DOHH2 (cell line): ENCODE results near the gene ZBTB7B.

Experiments
- H3F3A ChIP-seq: fragments of 200-600 bp; sonication (generic), shearing (Covaris generic); 2 replicates; pipeline ENCODE4 v1.6.0; 2016; ENCODE audit warnings: antibody characterized with exemption, mild to moderate bottlenecking; ENCODE audit not compliant: control insufficient read depth, insufficient read depth
- H3K27ac ChIP-seq: fragments of 200-600 bp; sonication (generic); 2 replicates; pipeline ENCODE4 v1.5.1; 2014; ENCODE audit warnings: low read depth, mild to moderate bottlenecking, low read length, moderate library complexity
- H3K27me3 ChIP-seq: fragments of 200-600 bp; sonication (generic); 2 replicates; pipeline ENCODE4 v1.6.1; 2014; ENCODE audit warnings: mild to moderate bottlenecking, low read length, mixed read lengths; ENCODE audit not compliant: control insufficient read depth
- H3K36me3 ChIP-seq: fragments of 200-600 bp; sonication (generic); 2 replicates; pipeline ENCODE4 v1.6.1; 2014; ENCODE audit warnings: mild to moderate bottlenecking, low read length, moderate library complexity, mixed read lengths; ENCODE audit not compliant: control insufficient read depth
- H3K4me1 ChIP-seq: fragments of 200-600 bp; sonication (generic); 2 replicates; pipeline ENCODE4 v1.6.1; 2014; ENCODE audit warnings: mild to moderate bottlenecking, low read length, mixed read lengths; ENCODE audit not compliant: control insufficient read depth
- H3K4me2 ChIP-seq: fragments of 200-600 bp; sonication (generic); 2 replicates; pipeline ENCODE4 v1.6.0; 2014; ENCODE audit warnings: mild to moderate bottlenecking, low read length, moderate library complexity
- H3K4me3 ChIP-seq: fragments of 200-600 bp; sonication (generic); 2 replicates; pipeline ENCODE4 v1.5.1; 2014; ENCODE audit warnings: mild to moderate bottlenecking, low read length, mixed read lengths
- H3K79me2 ChIP-seq: fragments of 200-600 bp; sonication (generic); 2 replicates; pipeline ENCODE4 v1.6.1; 2014; ENCODE audit warnings: mild to moderate bottlenecking, low read length, mixed read lengths; ENCODE audit not compliant: control insufficient read depth
- H3K9me2 ChIP-seq: fragments of 200-600 bp; sonication (generic); replicated peaks from 2 replicates; pipeline ENCODE4 v1.6.1; 2014; ENCODE audit warnings: mild to moderate bottlenecking, low read length, mixed read lengths; ENCODE audit not compliant: control insufficient read depth
- H3K9me3 ChIP-seq: fragments of 200-600 bp; sonication (generic); 2 replicates; pipeline ENCODE4 v1.6.1; 2014; ENCODE audit warnings: antibody characterized with exemption, low read length, mixed read lengths; ENCODE audit not compliant: control insufficient read depth, insufficient read depth
- H4K20me1 ChIP-seq: fragments of 200-600 bp; sonication (generic); 2 replicates; pipeline ENCODE4 v1.6.0; 2014; ENCODE audit warnings: low read depth, mild to moderate bottlenecking, antibody characterized with exemption, low read length, moderate library complexity; ENCODE audit not compliant: control insufficient read depth, insufficient read depth
- CTCF ChIP-seq: fragments of 200-600 bp; sonication (generic); IDR thresholded peaks from one replicate; pipeline ENCODE4 v1.5.1; 2014; ENCODE audit warnings: antibody characterized with exemption, mild to moderate bottlenecking, low read depth, low read length; ENCODE audit not compliant: poor library complexity, severe bottlenecking
- EZH2phosphoT487 ChIP-seq: fragments of 200-600 bp; sonication (generic); IDR thresholded peaks from 2 replicates; pipeline ENCODE4 v1.6.1; 2017; ENCODE audit warnings: borderline replicate concordance, mild to moderate bottlenecking, antibody characterized with exemption, low read length, moderate library complexity, mixed read lengths

Gene ZBTB7B

GRCh38 chr1:155000411-155000725 lies 2.2 kb upstream of the ZBTB7B start:
- Histone ChIP-seq H3K36me3 (no peaks in the 10 kb centered on the region), H3K27ac (peak overlapping the region; percentile 80), H3K4me3 (peak overlapping the region; percentile 92), H3K4me2 (peak overlapping the region; percentile 81), H3K9me3 (no peaks in the 10 kb centered on the region), H3K27me3 (no peaks in the 10 kb centered on the region), H3F3A (peaks cover 33% of the 10 kb centered on the region), H4K20me1 (no peaks in the 10 kb centered on the region), H3K9me2 (no peaks in the 10 kb centered on the region), H3K4me1 (peaks cover 47% of the 10 kb centered on the region), H3K79me2 (peaks cover 24% of the 10 kb centered on the region)
- TF ChIP-seq CTCF (no peak), EZH2phosphoT487 (no peak)

- H3K9me3 ChIP-seq: no peaks in the 10 kb centered on the region
- peaks cover 33% of the 10 kb centered on the region for H3F3A ChIP-seq
- H3K4me3 ChIP-seq: peak overlapping the region; percentile 92
- H3K9me2 ChIP-seq: no peaks in the 10 kb centered on the region
- peaks cover 26% of the 10 kb centered on the region for H3K79me2 ChIP-seq
- H3K4me1 ChIP-seq: peaks cover 52% of the 10 kb centered on the region
- H4K20me1 ChIP-seq: no peaks in the 10 kb centered on the region
- TF ChIP-seq CTCF: no peak
- TF ChIP-seq EZH2phosphoT487: no peak
- peak overlapping the region; percentile 81 for H3K4me2 ChIP-seq
- H3K36me3 ChIP-seq: no peaks in the 10 kb centered on the region
- no peaks in the 10 kb centered on the region for H3K27me3 ChIP-seq
- peak overlapping the region; percentile 80 for H3K27ac ChIP-seq
Measured at GRCh38 chr1:155000726-155001424, 1.7 kb upstream of the ZBTB7B start.

- no peaks in the 10 kb centered on the region for H4K20me1 ChIP-seq
- H3K4me1 ChIP-seq: peaks cover 56% of the 10 kb centered on the region
- TF ChIP-seq CTCF (no peak), EZH2phosphoT487 (no peak)
Measured at GRCh38 chr1:155001425-155001674, 1.3 kb upstream of the ZBTB7B start.

More at GRCh38 chr1:155001425-155001674, 1.3 kb upstream of the ZBTB7B start:
- H3K9me3 ChIP-seq: no peaks in the 10 kb centered on the region
- H3K27me3 ChIP-seq: no peaks in the 10 kb centered on the region
- peak overlapping the region; percentile 80 for H3K27ac ChIP-seq
- no peaks in the 10 kb centered on the region for H3K9me2 ChIP-seq
- peak overlapping the region; percentile 92 for H3K4me3 ChIP-seq
- H3F3A ChIP-seq: peaks cover 32% of the 10 kb centered on the region
- peak overlapping the region; percentile 81 for H3K4me2 ChIP-seq
- no peaks in the 10 kb centered on the region for H3K36me3 ChIP-seq
- peaks cover 26% of the 10 kb centered on the region for H3K79me2 ChIP-seq
